ENCODE results near the gene DBN1.
"Not testable (repeated sequence)": the region's sequence is repeated elsewhere in the genome, so short reads cannot be mapped to it uniquely, and the experiment has no call there.

The DBN1 gene

GRCh38 chr5:177429248-177430040, 44.0 kb downstream of the DBN1 start:
- DNase-seq (ENCODE audit: low spot score): no peak

GRCh38 chr5:177428574-177429217, 44.7 kb downstream of the DBN1 start:
- no peak for DNase-seq (ENCODE audit: low spot score)

GRCh38 chr5:177427919-177428573, 45.4 kb downstream of the DBN1 start:
- no peak for DNase-seq (ENCODE audit: low spot score)

DNA sequence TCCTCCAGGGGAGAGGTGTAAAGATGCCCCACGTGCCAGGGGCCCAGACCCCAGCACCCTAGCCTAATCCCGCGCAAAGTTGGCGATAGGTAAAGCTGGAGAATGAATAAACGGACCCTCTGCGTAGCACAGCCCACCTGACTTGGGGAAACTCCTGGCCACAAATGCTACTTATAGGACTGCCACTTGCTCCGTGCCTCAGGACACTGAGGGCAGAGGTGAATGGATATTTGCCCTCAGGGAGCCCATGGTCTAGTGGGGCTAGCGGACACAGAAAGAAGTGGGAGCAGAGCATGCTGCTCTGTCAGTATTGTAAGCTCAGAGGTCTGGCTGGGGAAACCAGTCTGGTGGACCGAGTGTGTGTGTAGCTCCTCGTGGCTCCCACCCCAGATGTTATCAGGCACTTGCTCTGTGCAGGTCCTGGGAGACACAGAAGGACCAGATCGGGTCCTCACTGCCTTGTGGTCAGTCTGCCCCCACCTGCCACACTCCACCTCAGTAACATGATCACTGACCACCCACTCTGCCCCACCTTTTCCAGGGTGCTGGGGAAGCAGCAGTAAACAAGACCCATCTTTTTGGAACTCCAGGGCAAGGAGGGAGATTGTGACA, 46.1 kb downstream of the DBN1 start:
- no peak for DNase-seq (ENCODE audit: low spot score)

DNA sequence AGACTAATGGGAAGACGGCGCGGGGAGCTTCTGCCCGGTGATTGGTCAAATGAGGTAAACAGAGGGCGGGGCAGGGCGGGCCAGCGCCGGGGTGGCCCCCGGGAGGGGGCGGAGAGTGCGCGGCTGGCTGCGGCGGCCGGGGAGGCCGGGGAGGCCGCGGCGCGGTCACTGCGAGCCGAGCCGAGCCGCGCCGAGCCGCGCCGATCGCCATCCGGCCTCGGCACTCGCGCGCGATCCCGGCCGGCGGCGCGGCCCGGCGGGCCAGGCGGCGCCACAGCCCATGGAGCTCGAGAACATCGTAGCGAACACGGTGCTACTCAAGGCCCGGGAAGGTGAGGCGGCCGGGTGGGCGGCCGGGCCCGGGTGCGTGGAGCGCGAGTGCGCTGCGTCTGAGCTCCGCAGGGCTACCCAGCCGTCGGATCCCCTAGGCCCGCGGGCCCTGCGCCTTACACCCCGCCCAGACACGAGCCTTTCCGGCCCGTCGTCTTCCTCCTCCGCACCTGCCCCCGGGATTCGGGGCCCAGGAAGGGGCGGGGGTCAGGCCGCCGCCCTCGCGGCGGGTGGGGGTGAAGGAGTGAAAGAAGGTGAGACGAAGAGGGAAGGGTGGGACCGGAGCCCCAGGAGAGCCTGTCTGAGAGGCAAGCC, 46.7 kb downstream of the DBN1 start, which contains the start of gene GRK6:
Gene GRK6, plus strand, starts transcription at position 111 of the 645 bp plus-strand sequence. Its CDS starts 170 bp downstream, at position 281.
- no peak for DNase-seq (ENCODE audit: low spot score)

GRCh38 chr5:177425801-177426565, 47.5 kb downstream of the DBN1 start:
- DNase-seq (ENCODE audit: low spot score): peak; percentile 100

GRCh38 chr5:177425196-177425800, 48.1 kb downstream of the DBN1 start:
- DNase-seq (ENCODE audit: low spot score): no peak

DNA sequence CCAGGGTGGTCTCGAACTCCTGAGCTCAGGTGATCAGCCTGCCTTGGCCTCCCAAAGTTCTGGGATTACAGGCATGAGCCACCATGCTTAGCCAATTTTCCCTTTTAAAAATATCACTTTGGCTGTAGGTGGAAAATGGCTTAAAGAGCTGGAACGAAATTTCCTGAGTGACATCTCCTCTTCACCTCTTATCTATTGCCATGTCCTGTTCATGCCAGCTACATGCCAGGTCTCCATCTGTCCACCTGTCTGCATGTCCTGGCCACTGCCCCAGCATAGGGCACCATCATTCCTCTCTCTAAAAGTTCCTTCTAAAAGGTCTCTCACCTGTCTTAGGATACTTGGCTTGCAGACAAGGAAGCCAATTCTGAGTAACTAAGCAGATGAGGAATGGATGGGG, 49.8 kb downstream of the DBN1 start:
- peak; percentile 70 for DNase-seq (ENCODE audit: low spot score)

DNA sequence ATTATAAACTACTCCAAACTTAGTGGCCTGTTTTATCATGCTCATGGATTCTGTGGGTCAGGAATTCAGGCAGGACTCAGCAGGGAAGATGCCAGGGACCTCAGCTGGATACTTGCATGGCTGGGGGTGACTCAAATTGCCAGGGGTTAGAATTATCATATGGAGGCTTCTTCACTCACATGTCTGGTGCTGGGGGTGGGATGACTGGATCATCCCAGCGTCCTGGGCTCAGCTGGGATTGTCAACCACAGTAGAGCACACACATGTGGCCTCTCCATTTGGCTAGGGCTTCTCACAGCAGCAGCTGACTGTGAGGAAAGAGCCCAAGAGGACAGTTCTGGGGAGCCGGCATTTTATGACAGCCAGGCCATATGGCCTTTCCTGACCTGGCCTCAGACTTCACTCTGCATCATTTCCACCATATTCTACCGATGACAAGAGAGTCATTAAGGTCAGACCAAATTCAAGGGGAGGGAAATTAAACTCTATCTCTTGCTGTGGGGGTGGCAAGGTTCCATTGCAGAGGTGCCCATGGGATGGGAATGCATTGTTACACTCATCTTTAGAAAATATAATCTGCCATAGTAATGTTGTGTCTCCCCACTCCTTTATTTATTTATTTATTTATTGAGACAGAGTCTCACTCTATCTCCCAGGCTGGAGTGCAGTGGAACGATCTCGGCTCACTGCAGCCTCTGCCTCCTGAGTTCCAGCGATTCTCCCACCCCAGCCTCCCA, 52.2 kb downstream of the DBN1 start:
- no peak for DNase-seq (ENCODE audit: low spot score)

- DNase-seq (ENCODE audit: low spot score): not testable (repeated sequence)
Measured at GRCh38 chr5:177420472-177420871, 53.0 kb downstream of the DBN1 start.

- DNase-seq (ENCODE audit: low spot score): no peak
Measured at GRCh38 chr5:177419046-177419445, 54.4 kb downstream of the DBN1 start.

- DNase-seq (ENCODE audit: low spot score): not testable (repeated sequence)
Measured at GRCh38 chr5:177417081-177417480, 56.4 kb downstream of the DBN1 start.

DNA sequence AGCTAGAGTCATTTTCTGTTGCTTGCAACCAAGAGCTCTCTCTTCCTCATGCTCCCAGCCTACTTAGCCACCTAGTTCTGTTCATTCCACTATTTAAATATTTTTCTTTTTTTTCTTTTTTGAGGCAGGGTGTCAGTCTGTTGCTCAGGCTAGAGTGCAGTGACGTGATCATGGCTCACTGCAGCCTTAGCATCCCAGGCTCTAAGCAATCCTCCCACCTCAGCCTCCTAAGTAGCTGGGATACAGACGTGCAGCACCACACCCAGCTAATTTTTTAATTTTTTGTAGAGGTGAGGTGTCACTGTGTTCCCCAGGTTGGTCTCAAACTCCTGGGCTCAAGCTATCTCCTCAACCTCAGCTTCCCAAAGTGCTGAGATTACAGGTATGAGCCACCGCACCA, 59.0 kb downstream of the DBN1 start:
- no peak for DNase-seq (ENCODE audit: low spot score)

- DNase-seq (ENCODE audit: low spot score): no peak
Measured at GRCh38 chr5:177412603-177413233, 60.7 kb downstream of the DBN1 start.

DNA sequence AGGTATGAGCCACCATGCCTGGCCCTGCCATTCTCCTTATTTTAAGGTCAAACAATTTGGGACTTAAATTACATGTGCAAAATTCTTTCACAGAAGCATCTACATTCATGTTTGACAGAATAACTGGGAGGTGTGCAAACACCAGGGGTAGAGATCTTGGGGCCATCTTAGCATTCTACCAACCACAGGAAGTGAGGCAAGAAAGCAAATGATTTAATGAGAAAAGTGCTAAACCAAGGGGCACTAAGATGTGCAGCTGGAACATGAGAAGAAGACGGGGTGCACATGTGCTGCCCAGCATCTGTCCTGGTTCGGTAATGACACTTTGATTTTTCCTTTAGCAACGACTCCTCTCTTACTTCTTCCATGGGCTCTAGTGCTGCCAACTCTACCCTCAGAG, 62.9 kb downstream of the DBN1 start:
- no peak for DNase-seq (ENCODE audit: low spot score)

- DNase-seq (ENCODE audit: low spot score): no peak
Measured at GRCh38 chr5:177409043-177409801, 64.2 kb downstream of the DBN1 start, which contains the start of gene F12. Gene F12 (minus strand): TSS chr5:177409564. CDS start chr5:177409527, 37 bp downstream.

Data from cerebellar cortex (tissue), 1 donor.